Hepatocyte (in vitro differentiated cells): ENCODE measurements around the gene HDGFL2. TPM values are rescaled to one million over a fixed set of nuclear protein-coding genes. Genes with fewer than 3 reads are reported as not detected.

Source experiments
- DNase-seq: peaks from one replicate; pipeline ENCODE4 v3.0.0-alpha.2; 2016; ENCODE audit warnings: low spot score
- H2AFZ ChIP-seq: fragments of 200-600 bp; sonication (generic); 2 replicates; pipeline ENCODE4 v1.6.0; 2016; ENCODE audit warnings: antibody characterized with exemption, mild to moderate bottlenecking
- H3K27ac ChIP-seq: fragments of 200-600 bp; sonication (generic); 2 replicates; pipeline ENCODE4 v1.5.1; 2016; ENCODE audit warnings: mild to moderate bottlenecking
- H3K27me3 ChIP-seq: fragments of 200-600 bp; sonication (generic); 2 replicates; pipeline ENCODE4 v1.6.1; 2016
- H3K36me3 ChIP-seq: fragments of 200-600 bp; sonication (generic); replicated peaks from 2 replicates; pipeline ENCODE4 v1.5.1; 2016; ENCODE audit warnings: low read depth; ENCODE audit not compliant: insufficient read depth
- H3K4me1 ChIP-seq: fragments of 200-600 bp; sonication (generic); 2 replicates; pipeline ENCODE4 v1.5.1; 2016; ENCODE audit warnings: mild to moderate bottlenecking, moderate library complexity; ENCODE audit not compliant: insufficient read depth
- H3K4me2 ChIP-seq: fragments of 200-600 bp; sonication (generic); 2 replicates; pipeline ENCODE4 v1.6.0; 2016
- H3K4me3 ChIP-seq: fragments of 200-600 bp; sonication (generic); 2 replicates; pipeline ENCODE4 v1.5.1; 2016; ENCODE audit warnings: mild to moderate bottlenecking
- H3K79me2 ChIP-seq: fragments of 200-600 bp; sonication (generic); 2 replicates; pipeline ENCODE4 v1.6.0; 2017; ENCODE audit warnings: mild to moderate bottlenecking
- H3K9me2 ChIP-seq: fragments of 200-600 bp; sonication (generic); replicated peaks from 2 replicates; pipeline ENCODE4 v1.6.0; 2017; ENCODE audit warnings: mild to moderate bottlenecking; ENCODE audit not compliant: insufficient read depth
- H3K9me3 ChIP-seq: fragments of 200-600 bp; sonication (generic); 2 replicates; pipeline ENCODE4 v1.5.1; 2016; ENCODE audit warnings: low read depth, mild to moderate bottlenecking
- H4K20me1 ChIP-seq: fragments of 200-600 bp; sonication (generic); 2 replicates; pipeline ENCODE4 v1.6.0; 2016; ENCODE audit warnings: mild to moderate bottlenecking; ENCODE audit not compliant: insufficient read depth, poor library complexity, severe bottlenecking
- CTCF ChIP-seq: fragments of 200-600 bp; sonication (generic); IDR thresholded peaks from 2 replicates; pipeline ENCODE4 v1.5.1; 2016; ENCODE audit warnings: antibody characterized with exemption, mild to moderate bottlenecking; ENCODE audit not compliant: poor library complexity
- EZH2 ChIP-seq: fragments of 200-600 bp; sonication (generic); IDR thresholded peaks from 2 replicates; pipeline ENCODE4 v1.6.1; 2016; ENCODE audit warnings: antibody characterized with exemption, mild to moderate bottlenecking, borderline replicate concordance
- EZH2phosphoT487 ChIP-seq: fragments of 200-600 bp; sonication (generic); IDR thresholded peaks from one replicate; pipeline ENCODE4 v1.6.1; 2018; ENCODE audit warnings: antibody characterized with exemption, mild to moderate bottlenecking, low read depth, moderate library complexity; ENCODE audit not compliant: unreplicated experiment, severe bottlenecking
- whole genome bisulfite sequencing: methylation state at CpG from one replicate; pipeline ENCODE4 v1.1.6; 2016; ENCODE audit warnings: low lambda C conversion rate; ENCODE audit errors: missing lambda C conversion rate; 5-methylcytosine and 5-hydroxymethylcytosine counted together
- polyA plus RNA-seq: library from polyadenylated mRNA; unstranded; fragments of >200 nt; fragmentation: Nextera tagmentation; extraction: Ambion mirVana; gene quantifications from 2 replicates; pipeline ENCODE4 v1.2.1, GENCODE V29; 2016
- total RNA-seq: library from RNA; depleted of rRNA; stranded (reverse); fragments of >200 nt; gene quantifications from 2 replicates; pipeline ENCODE4 v1.2.3, GENCODE V29; 2014

Gene HDGFL2
- total and polyA plus RNA-seq, 2 experiments from 2014 or later, result 50.3 to 73.2 TPM

- TF ChIP-seq EZH2phosphoT487 (no peak), CTCF (no peak), EZH2 (no peak)
- Histone ChIP-seq H3K4me3 (no peak overlapping the region), H4K20me1 (no peaks in the 10 kb centered on the region), H3K9me2 (no peaks in the 10 kb centered on the region), H2AFZ (no peak overlapping the region), H3K4me2 (no peak overlapping the region), H3K36me3 (no peaks in the 10 kb centered on the region), H3K9me3 (no peaks in the 10 kb centered on the region), H3K79me2 (no peaks in the 10 kb centered on the region), H3K27me3 (no peaks in the 10 kb centered on the region), H3K27ac (no peak overlapping the region), H3K4me1 (no peaks in the 10 kb centered on the region)
- no peak for DNase-seq
- WGBS, result 98% methylated on average over 5 of the region's 6 CpGs
Observed at GRCh38 chr19:4519172-4519496, 47.0 kb downstream of the HDGFL2 start.

GRCh38 chr19:4519521-4520277, 47.6 kb downstream of the HDGFL2 start:
- DNase-seq, result no peak
- Histone ChIP-seq H3K79me2 (no peaks in the 10 kb centered on the region), H3K36me3 (no peaks in the 10 kb centered on the region), H3K4me3 (no peak overlapping the region), H3K9me3 (no peaks in the 10 kb centered on the region), H3K4me2 (no peak overlapping the region), H2AFZ (no peak overlapping the region), H3K27me3 (no peaks in the 10 kb centered on the region), H4K20me1 (no peaks in the 10 kb centered on the region), H3K9me2 (no peaks in the 10 kb centered on the region), H3K4me1 (no peaks in the 10 kb centered on the region), H3K27ac (no peak overlapping the region)
- no peak for TF ChIP-seq EZH2
- no peak for TF ChIP-seq EZH2phosphoT487
- no peak for TF ChIP-seq CTCF
- WGBS, result 79% methylated on average over 9 of the region's 9 CpGs

- H3K27me3 ChIP-seq, result no peaks in the 10 kb centered on the region
- H2AFZ ChIP-seq, result no peak overlapping the region
- H3K36me3 ChIP-seq, result no peaks in the 10 kb centered on the region
- H3K9me3 ChIP-seq, result no peaks in the 10 kb centered on the region
- no peak overlapping the region for H3K4me3 ChIP-seq
- H3K79me2 ChIP-seq, result no peaks in the 10 kb centered on the region
- no peak overlapping the region for H3K27ac ChIP-seq
- no peak for TF ChIP-seq CTCF
- TF ChIP-seq EZH2, result no peak
- TF ChIP-seq EZH2phosphoT487, result no peak
- H3K4me2 ChIP-seq, result no peak overlapping the region
- H4K20me1 ChIP-seq, result no peaks in the 10 kb centered on the region
- DNase-seq, result no peak
- no peaks in the 10 kb centered on the region for H3K9me2 ChIP-seq
- 92% methylated on average over 11 of the region's 11 CpGs for WGBS
- no peaks in the 10 kb centered on the region for H3K4me1 ChIP-seq
Observed at GRCh38 chr19:4521170-4521887, 49.2 kb downstream of the HDGFL2 start.
